Natural killer cell (primary cell): Measurements from ENCODE around the gene TBC1D2B. TPM values are rescaled to one million over a fixed set of nuclear protein-coding genes. Genes with fewer than 3 reads are reported as not detected.

Experiments used
- ATAC-seq, 3 donors: fragments of 150-1000 bp in 2 of 3; fragments of 200-7000 bp in 1 of 3; cut with Tn5 transposase; 1 replicate in 1 of 3; 2 replicates in 2 of 3; pipeline ENCODE4 v1.10.0; 2021; ENCODE audit warnings: mild to moderate bottlenecking in 2 of 3, moderate library complexity in 2 of 3
- DNase-seq, 2 donors: peaks; one replicate each; pipeline versions ENCODE4 v3.0.0 to v3.0.0-alpha.2; 2013 to 2021; ENCODE audit warnings: mixed read lengths in 1 of 2
- H3K27ac ChIP-seq: one replicate; pipeline ENCODE4 v1.5.1; 2013; ENCODE audit warnings: mild to moderate bottlenecking, low read length
- H3K27me3 ChIP-seq: one replicate; pipeline ENCODE4 v1.6.1; 2013; ENCODE audit warnings: low read length; ENCODE audit not compliant: control insufficient read depth, insufficient read depth
- H3K36me3 ChIP-seq: one replicate; pipeline ENCODE4 v1.6.1; 2013; ENCODE audit warnings: low read length; ENCODE audit not compliant: control insufficient read depth, insufficient read depth
- H3K4me1 ChIP-seq: one replicate; pipeline ENCODE4 v1.6.1; 2013; ENCODE audit warnings: low read length; ENCODE audit not compliant: control insufficient read depth, insufficient read depth
- H3K4me3 ChIP-seq: one replicate; pipeline ENCODE4 v1.5.1; 2013; ENCODE audit warnings: low read length
- H3K9me3 ChIP-seq: one replicate; pipeline ENCODE4 v1.6.1; 2013; ENCODE audit warnings: low read length; ENCODE audit not compliant: control insufficient read depth, insufficient read depth
- H3K27ac Mint-ChIP-seq, 2 donors: one replicate each; pipeline ENCODE4 v1.8.0; 2022; ENCODE audit warnings: mild to moderate bottlenecking in 2 of 2, mixed read lengths in 2 of 2, moderate library complexity in 1 of 2
- H3K27me3 Mint-ChIP-seq, 2 donors: one replicate each; pipeline ENCODE4 v1.8.0; 2022; ENCODE audit warnings: low read depth in 2 of 2, mixed read lengths in 2 of 2
- H3K36me3 Mint-ChIP-seq: one replicate; pipeline ENCODE4 v1.8.0; 2022; ENCODE audit warnings: mixed read lengths
- H3K4me1 Mint-ChIP-seq, 2 donors: one replicate each; pipeline ENCODE4 v1.8.0; 2022; ENCODE audit warnings: mixed read lengths in 2 of 2
- H3K4me3 Mint-ChIP-seq: one replicate; pipeline ENCODE4 v1.8.0; 2022; ENCODE audit warnings: mild to moderate bottlenecking, moderate library complexity, mixed read lengths
- H3K9me3 Mint-ChIP-seq, 2 donors: one replicate each; pipeline ENCODE4 v1.8.0; 2022; ENCODE audit warnings: mixed read lengths in 2 of 2
- CTCF ChIP-seq: fragments of 200-600 bp; IDR thresholded peaks from one replicate; pipeline ENCODE4 v1.8.0; 2022; ENCODE audit warnings: antibody characterized with exemption
- WGBS: methylation state at CpG from one replicate; pipeline ENCODE4 v1.1.7; 2013; ENCODE audit warnings: missing lambda C conversion rate; ENCODE audit not compliant: insufficient coverage; 5-methylcytosine and 5-hydroxymethylcytosine counted together
- intact Hi-C: fragments of 100-400 bp; cut with micrococcal nuclease; formaldehyde crosslinking; loops from one replicate; pipeline ENCODE4 v1.14.2; 2022
- total RNA-seq, 4 donors: library from RNA; stranded (reverse); fragments of 120-200 nt in 1 of 4; gene quantifications; one replicate each; pipeline versions ENCODE4 v1.2.3 to v1.2.4, GENCODE V29; 2013 to 2022

Gene TBC1D2B
- total RNA-seq, 3 donors from 2014 or later (not counting 1 experiment from before 2014, with no cell fraction given), result 54.0 to 83.5 (median 56.7) TPM

- no peaks in the 10 kb centered on the region for H3K27me3 Mint-ChIP-seq
These were observed 24.1 kb upstream of the TBC1D2B start for GRCh38 chr15:78101423-78102105.

GRCh38 chr15:78100886-78101285 is 23.4 kb upstream of the TBC1D2B start:
- Histone ChIP-seq H3K36me3 (no peaks in the 10 kb centered on the region), H3K4me1 (peaks cover 42% of the 10 kb centered on the region), H3K9me3 (no peaks in the 10 kb centered on the region), H3K27ac (no peak overlapping the region), H3K27me3 (no peaks in the 10 kb centered on the region), H3K4me3 (no peak overlapping the region)
- Mint-ChIP-seq H3K27me3 (no peaks in the 10 kb centered on the region), H3K36me3 (no peaks in the 10 kb centered on the region), H3K9me3 (no peaks in the 10 kb centered on the region), H3K27ac (no peak overlapping the region), H3K4me3 (no peak overlapping the region), H3K4me1 (peaks cover 28 to 37% of the 10 kb centered on the region in 2 donors)
- WGBS, result 91% methylated on average over 2 of the region's 2 CpGs
- no peak for TF ChIP-seq CTCF
- intact Hi-C loops, result loop anchor here (5.0 kb wide), 1 partner anchor 34 kb away; no protein-coding TSS in a partner anchor
- ATAC-seq (no peak), DNase-seq (no peak)

More at GRCh38 chr15:78101423-78102105, 24.1 kb upstream of the TBC1D2B start:
- 98% methylated on average over 4 of the region's 5 CpGs for WGBS
- Mint-ChIP-seq H3K27ac (no peak overlapping the region), H3K9me3 (no peaks in the 10 kb centered on the region), H3K4me3 (no peak overlapping the region), H3K36me3 (no peaks in the 10 kb centered on the region), H3K4me1 (peaks cover 35 to 44% of the 10 kb centered on the region in 2 donors)
- no peak for TF ChIP-seq CTCF
- intact Hi-C loops, result loop anchor here (5.0 kb wide), 1 partner anchor 34 kb away; no protein-coding TSS in a partner anchor
- Histone ChIP-seq H3K27me3 (no peaks in the 10 kb centered on the region), H3K9me3 (no peaks in the 10 kb centered on the region), H3K4me3 (no peak overlapping the region), H3K4me1 (peaks cover 49% of the 10 kb centered on the region), H3K36me3 (no peaks in the 10 kb centered on the region), H3K27ac (no peak overlapping the region)
- ATAC-seq (no peak), DNase-seq (no peak)

GRCh38 chr15:78098131-78098755 is 20.7 kb upstream of the TBC1D2B start:
- Mint-ChIP-seq H3K27ac (no peak overlapping the region), H3K36me3 (no peaks in the 10 kb centered on the region)
- WGBS, result 94% methylated on average over 11 of the region's 11 CpGs

More at GRCh38 chr15:78098131-78098755, 20.7 kb upstream of the TBC1D2B start:
- Histone ChIP-seq H3K27me3 (no peaks in the 10 kb centered on the region), H3K36me3 (no peaks in the 10 kb centered on the region), H3K27ac (no peak overlapping the region), H3K4me1 (peaks cover 16% of the 10 kb centered on the region), H3K9me3 (no peaks in the 10 kb centered on the region), H3K4me3 (no peak overlapping the region)
- intact Hi-C loops, result no loop called here
- Mint-ChIP-seq H3K4me3 (no peak overlapping the region), H3K27me3 (peaks cover 0 to 4% of the 10 kb centered on the region in 2 donors), H3K4me1 (peaks cover 2 to 11% of the 10 kb centered on the region in 2 donors), H3K9me3 (no peaks in the 10 kb centered on the region)
- ATAC-seq, result no peak
- no peak for TF ChIP-seq CTCF
- no peak for DNase-seq
